ENCODE results near the gene THSD4.

Gene THSD4

DNA sequence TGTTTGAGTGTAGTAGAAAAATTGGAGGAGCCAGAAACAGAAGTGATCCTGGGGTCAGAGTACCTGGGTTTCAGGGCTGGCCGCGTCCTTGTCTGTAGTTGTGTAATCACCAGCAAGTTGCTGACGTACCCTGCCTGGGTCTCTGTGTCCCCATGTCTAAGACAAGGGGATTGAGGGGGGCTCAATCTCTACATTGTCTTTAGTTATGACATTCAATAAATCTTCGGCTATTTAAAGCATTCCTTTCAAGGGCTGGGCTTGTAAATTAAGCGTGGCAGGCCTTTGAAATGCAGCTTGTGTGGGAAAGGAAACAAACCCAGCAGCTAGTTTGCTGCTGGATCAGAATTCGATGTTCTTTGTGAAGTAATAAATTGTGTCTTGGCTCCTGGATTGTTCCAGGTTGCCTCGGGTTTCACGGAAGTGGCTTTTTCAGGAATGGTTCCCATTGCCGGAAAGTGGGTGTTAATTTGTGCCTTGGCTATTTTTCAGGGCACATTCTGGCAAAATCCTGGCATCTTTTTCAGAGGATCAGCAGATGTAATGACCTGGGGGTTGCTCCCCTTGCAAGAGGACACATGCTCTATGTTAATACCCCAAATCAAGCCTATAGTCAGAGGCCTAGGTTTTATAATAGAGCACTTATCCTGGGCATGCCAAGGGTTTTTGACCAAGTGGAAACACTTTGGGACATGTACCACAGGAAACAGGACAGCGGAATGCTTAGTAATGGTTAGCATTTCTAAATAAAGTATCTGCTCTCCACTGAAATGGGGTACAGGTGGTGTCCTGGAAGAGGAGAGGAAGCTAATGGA, 400.3 kb downstream of the THSD4 start:
- DNase-seq = no peak

DNA sequence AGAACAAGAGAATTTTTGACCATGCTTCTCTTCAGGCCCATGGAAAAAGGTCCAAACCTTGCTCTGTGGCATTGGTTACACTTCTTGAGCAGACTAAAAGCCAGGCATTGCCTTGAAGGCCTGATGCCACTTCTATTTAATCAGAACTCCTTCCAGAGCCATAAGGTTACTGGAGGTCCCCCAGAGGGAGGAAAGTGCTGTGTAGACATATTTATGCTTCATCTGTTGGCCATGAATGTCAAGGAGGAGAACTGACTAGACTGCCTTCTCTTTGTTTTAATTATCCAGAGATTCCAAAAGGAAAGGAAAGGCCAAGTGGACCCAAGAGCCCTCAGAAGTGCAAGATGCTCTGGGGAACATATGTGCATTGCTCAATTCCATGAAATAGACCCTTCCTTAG, 402.5 kb downstream of the THSD4 start:
- DNase-seq = no peak

DNA sequence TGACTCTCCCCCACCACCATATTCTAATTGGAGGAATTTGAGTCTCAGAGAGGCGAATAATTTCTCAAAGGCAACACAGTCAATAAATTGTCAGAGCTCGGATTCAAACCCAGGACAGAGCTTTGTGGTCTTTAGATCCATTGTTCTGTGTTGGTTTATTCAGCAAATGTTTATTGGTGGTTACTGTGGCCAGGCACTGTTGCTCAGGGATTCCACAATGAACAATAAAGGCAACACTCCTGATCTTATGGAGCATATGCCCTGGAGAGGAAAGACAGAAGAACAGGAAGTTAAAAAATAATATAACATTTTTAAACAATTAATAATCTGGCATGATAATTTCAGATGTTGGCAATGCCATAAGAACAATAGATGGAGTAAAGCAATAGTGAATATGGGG, 403.4 kb downstream of the THSD4 start:
- DNase-seq = no peak

GRCh38 chr15:71526060-71526820, 411.0 kb downstream of the THSD4 start:
- DNase-seq = no peak

DNA sequence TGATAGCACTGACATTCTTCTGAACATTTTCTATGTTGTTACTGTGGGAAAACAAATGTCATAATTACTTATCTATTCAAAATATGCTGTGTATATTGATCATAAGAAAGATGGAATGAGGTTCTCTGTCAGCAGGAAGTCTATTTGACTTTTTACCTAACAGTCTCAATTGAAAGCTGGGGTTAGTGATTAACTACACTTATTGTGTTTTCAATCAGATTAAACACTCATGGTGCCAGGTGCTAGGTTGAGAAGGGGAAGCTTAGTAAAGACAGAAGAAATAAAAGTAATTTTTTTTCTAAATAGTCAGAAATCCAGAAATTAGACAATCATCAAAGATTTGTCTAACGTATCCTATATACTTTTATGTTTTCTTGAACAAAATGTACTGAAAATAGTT, 414.1 kb downstream of the THSD4 start:
- no peak for DNase-seq

GRCh38 chr15:71530116-71530515, 414.8 kb downstream of the THSD4 start:
- DNase-seq = no peak

- no peak for DNase-seq
Measured at GRCh38 chr15:71532994-71533393, 417.7 kb downstream of the THSD4 start.

GRCh38 chr15:71538181-71538580, 422.9 kb downstream of the THSD4 start:
- no peak for DNase-seq

GRCh38 chr15:71541746-71542145, 426.5 kb downstream of the THSD4 start:
- DNase-seq = no peak

GRCh38 chr15:71542836-71543235, 427.6 kb downstream of the THSD4 start:
- DNase-seq = no peak

DNA sequence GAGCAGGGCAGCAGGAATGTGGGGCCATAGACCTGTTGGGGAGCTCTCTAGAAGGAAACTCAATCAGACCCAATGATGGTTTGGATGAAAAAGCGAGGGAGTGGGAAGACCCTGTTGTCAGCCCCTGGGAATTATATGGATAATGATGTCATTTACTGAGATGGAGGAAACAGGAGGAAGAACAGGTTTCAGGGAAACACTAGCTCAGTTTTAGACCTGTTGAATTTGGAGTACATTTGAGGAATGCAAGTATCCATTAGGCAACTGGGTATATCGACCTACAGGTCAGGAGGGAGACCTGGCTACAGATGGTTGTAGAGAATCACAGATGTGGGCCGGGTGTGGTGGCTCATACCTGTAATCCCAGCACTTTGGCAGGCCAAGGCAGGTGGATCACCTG, 428.1 kb downstream of the THSD4 start:
- DNase-seq = no peak

- no peak for DNase-seq
Measured at GRCh38 chr15:71545223-71545760, 430.0 kb downstream of the THSD4 start.

- DNase-seq = no peak
Measured at GRCh38 chr15:71545923-71546322, 430.7 kb downstream of the THSD4 start.

DNA sequence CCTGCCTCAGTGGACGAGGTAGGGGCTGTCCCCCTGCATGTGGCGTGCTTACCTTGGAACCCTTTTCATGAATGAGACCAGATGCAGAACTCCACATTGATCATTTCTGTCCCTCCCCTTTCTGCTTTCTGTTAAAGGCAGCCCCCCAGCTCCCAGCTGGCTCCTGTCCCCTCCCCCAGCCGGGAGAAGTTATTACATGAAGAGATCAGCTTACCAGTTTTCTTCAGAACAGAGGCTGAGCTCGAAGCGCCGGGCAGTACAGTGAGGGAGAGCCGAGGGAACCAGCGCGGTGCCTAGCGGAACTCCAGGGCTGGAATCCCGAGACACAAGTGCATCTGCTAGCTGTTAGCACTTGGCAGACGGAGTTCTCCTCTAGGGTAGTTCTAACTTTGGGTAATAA, 431.7 kb downstream of the THSD4 start:
- DNase-seq = no peak

DNA sequence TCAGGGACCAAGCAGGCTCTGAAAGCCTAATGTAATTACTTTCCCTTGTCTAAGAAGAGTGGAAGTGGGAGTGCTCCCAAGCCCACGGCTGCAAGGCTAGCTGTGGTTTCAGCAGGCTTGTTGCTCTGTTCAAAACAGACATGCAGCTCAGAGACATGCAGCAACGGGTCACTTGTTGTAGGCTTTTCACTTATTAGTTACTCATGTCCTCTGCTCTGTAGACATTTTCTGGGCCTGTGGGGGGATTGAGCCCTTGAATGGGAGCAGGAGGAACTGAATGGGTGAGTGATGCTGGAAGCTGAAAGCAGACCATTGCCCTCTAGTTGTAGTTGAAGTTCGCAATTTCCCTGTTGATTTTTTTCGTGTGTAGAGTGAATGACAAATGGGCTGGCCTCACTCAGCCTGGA, 433.1 kb downstream of the THSD4 start:
- no peak for DNase-seq

DNA sequence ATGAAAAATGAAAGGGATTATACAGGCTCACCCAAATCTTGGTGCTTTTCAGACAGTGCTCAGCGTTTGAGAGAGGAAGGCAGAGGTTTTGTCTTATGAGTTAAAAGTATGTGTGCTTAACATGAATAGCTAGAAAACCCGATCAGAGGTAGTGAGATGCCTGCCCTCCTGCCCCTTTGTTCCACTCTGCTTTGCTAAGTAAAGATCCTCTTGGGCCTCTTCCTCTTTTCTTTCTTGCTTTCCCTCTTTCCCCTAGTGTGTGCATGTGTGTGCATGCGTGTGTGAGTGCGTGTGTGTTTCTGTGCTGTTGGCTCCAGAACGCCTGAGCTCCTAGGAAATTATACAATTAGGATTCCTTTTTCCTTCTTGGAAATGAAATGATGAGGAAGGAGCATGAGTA, 433.8 kb downstream of the THSD4 start:
- DNase-seq = no peak

GRCh38 chr15:71549697-71550096, 434.4 kb downstream of the THSD4 start:
- no peak for DNase-seq

DNA sequence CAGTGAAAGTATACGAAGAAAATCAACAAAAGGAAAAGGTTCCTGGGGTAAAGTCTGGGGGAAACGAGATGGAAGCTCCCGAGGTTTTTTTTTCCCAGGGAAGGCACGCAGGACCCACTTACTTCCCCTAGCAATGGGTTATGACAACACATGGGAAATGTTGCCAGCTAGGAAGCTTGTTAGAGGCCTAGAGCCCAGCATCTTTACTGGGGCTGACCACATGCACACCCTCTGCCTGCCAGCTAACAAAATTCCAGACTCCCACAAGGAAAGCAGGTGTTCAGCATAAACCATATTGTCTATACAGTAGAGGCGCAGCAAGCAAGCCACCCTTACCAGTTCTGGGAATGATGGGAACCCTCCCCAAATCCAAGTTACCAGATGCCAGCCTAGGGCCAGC, 436.3 kb downstream of the THSD4 start:
- DNase-seq = no peak

DNA sequence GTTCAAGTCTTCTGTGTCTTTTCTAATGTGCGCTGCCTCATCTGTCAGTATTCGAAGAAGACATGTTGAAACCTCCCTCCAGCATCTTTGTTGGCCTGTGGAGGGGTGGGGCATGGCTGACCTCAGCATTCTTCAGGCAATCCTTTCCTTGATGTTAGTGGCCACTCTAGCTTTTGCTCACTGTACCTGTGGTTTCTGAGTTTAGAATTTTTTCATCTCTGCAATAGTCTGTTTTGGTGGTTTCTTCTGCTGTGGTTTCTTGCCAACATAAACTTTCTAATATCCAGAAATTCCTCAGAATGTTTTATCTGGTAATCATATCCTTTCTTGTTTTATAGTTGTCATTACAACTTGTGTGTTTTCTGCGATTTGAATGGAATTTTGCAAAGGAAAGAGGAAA, 443.8 kb downstream of the THSD4 start:
- no peak for DNase-seq

DNA sequence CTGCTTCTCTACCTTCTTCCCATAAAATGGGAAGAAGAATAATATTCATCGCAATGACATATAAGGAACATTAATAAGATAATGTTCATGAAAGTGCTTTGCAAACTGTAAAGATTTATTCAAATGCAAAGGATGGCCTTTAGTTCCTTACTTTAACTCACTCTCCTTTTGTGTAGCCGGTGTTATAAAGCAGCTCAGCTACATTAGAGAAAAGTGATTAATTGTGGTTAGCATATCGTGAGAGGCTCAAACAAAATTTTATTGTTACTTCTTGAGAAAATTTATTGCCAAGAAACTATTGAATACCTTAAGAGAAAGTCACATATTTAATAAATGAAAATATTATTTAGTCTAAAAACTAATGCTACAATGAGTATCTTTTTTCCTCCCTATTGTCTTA, 444.3 kb downstream of the THSD4 start:
- no peak for DNase-seq

DNA sequence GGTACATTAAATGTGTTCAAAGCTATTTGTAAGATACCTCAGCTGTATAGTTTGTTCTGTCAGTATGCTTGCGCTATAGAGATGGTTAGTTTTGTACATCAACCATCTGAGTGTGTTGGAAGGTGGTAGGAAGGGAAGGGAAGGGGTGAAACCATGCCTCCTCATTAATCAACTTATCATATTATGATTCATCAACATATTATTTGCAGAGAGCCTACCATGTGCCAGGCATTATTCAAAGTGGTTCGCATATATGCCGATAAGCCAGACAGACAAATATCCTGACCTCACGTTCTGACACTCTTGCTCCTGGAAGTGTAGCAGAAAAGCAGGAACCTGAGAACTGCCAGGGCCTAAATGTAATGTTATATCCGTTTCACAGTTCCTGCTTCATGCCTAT, 447.0 kb downstream of the THSD4 start:
- DNase-seq = no peak

- DNase-seq = no peak
Measured at GRCh38 chr15:71564217-71564616, 448.9 kb downstream of the THSD4 start.

DNA sequence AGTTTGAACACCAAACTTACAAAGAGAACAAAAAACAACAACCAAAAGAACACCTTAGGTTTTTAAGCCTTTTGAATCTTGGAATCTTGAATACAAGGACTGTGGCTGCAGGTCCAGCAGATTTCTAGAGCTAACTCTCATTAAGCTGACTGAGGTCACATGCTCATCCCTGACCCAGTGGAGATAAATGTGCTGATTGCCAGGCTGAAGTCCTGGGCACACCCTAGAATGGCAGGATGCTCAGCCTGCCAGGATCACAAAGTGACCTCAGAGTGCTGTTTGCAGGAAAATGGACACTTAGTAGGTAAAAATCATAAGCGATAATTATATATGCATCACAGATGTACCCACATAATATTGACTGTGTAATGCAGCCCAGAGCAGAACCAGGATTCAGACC, 449.7 kb downstream of the THSD4 start:
- no peak for DNase-seq

DNA sequence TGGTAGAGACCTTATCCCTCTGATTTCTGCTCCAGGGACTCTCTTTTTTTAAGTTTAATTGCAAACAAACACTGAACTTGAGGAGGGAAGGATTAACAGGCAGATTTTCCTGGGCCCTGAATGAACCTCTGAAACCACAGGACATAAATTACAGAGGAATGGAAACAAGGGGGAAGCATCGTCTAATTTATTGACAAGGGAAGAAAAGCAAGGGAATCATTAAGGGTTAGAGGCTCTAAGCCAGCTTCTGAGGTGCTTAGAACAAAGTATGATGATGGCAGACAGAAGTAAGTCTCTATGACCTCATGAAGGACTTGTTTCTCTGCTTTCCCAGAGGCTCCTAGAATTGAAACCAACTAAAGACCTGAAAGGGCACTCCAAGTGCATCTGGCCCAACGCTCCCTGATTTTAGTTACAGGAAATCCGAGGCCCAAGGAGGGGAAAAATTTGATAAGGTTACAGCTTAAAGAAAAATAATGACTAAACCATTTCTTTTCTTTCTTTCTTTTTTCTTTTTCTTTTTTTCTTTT, 450.4 kb downstream of the THSD4 start:
- no peak for DNase-seq

Measured in islet precursor cell (in vitro differentiated cells).